HEK293 (cell line): Measurements from ENCODE around the gene CDH8.

Experiments used
- CTCF ChIP-seq: fragments of 450-650 bp; formaldehyde crosslinking; IDR thresholded peaks from 2 replicates; pipeline ENCODE4 v1.5.1; 2016; ENCODE audit warnings: missing biosample characterization, missing genetic modification characterization
- ZNF350 ChIP-seq: fragments of 450-650 bp; formaldehyde crosslinking; IDR thresholded peaks from 2 replicates; pipeline ENCODE4 v1.5.0; 2017; ENCODE audit warnings: missing biosample characterization, mild to moderate bottlenecking, missing genetic modification characterization

GRCh38 chr16:61901689-61902088, 134.5 kb downstream of the CDH8 start:
- TF ChIP-seq CTCF (no peak), ZNF350 (tag by site-specific recombination) (no peak)
